MCF 10A (cell line): ENCODE results near the gene KRTAP5-6. TPM values are rescaled to one million over a fixed set of nuclear protein-coding genes. Genes with fewer than 3 reads are reported as not detected.

Experiments
- BruUV-seq: library from RNA; stranded (reverse); fragments of 400-500 nt; replicated peaks from 2 replicates; lab custom pipeline; 2021; lab: Mats Ljungman, UMichigan
- CTCF ChIA-PET: fragments of 300-600 bp; sonication (Branson Sonifier 250); formaldehyde crosslinking; extraction: SDS; loops from one replicate; lab custom pipeline; 2021; ENCODE audit warnings: antibody characterized with exemption, inconsistent platforms; lab: Yijun Ruan, JAX
- POLR2A ChIA-PET: fragments of 300-600, 350-650 bp; sonication (Branson Sonifier 250); formaldehyde crosslinking; extraction: SDS; loops from one replicate; lab custom pipeline; 2020; ENCODE audit warnings: antibody characterized with exemption, inconsistent platforms; lab: Yijun Ruan, JAX
- DNase-seq: peaks from one replicate; pipeline ENCODE4 v3.0.0-alpha.2; 2018; ENCODE audit not compliant: unreplicated experiment
- H3K27ac Mint-ChIP-seq: one replicate; pipeline ENCODE4 v1.8.0; 2022; ENCODE audit warnings: mild to moderate bottlenecking, low read depth, mixed read lengths; ENCODE audit not compliant: unreplicated experiment
- H3K27me3 Mint-ChIP-seq: one replicate; pipeline ENCODE4 v1.8.0; 2022; ENCODE audit warnings: mixed read lengths; ENCODE audit not compliant: insufficient read depth, unreplicated experiment
- H3K36me3 Mint-ChIP-seq: one replicate; pipeline ENCODE4 v1.8.0; 2022; ENCODE audit warnings: mild to moderate bottlenecking, moderate library complexity, mixed read lengths; ENCODE audit not compliant: insufficient read depth, unreplicated experiment
- H3K4me1 Mint-ChIP-seq: one replicate; pipeline ENCODE4 v1.8.0; 2022; ENCODE audit warnings: mixed read lengths; ENCODE audit not compliant: insufficient read depth, unreplicated experiment
- H3K4me3 Mint-ChIP-seq: one replicate; pipeline ENCODE4 v1.8.0; 2022; ENCODE audit warnings: mild to moderate bottlenecking, moderate library complexity, mixed read lengths; ENCODE audit not compliant: unreplicated experiment
- H3K9me3 Mint-ChIP-seq: one replicate; pipeline ENCODE4 v1.8.0; 2022; ENCODE audit warnings: mixed read lengths; ENCODE audit not compliant: unreplicated experiment
- CTCF ChIP-seq: fragments of 200-600 bp; IDR thresholded peaks from one replicate; pipeline ENCODE4 v1.8.0; 2022; ENCODE audit warnings: antibody characterized with exemption, mild to moderate bottlenecking; ENCODE audit not compliant: unreplicated experiment
- intact Hi-C: fragments of 100-400 bp; cut with micrococcal nuclease; formaldehyde crosslinking; loops from 2 replicates; pipeline ENCODE4 v1.14.1; 2022
- total RNA-seq: library from RNA; stranded (reverse); gene quantifications from 2 replicates; pipeline ENCODE4 v1.2.3, GENCODE V29; 2022

Gene KRTAP5-6
- total RNA-seq, 1 experiment from 2014 or later = not detected

- Mint-ChIP-seq H3K4me3 (no peak overlapping the region), H3K27me3 (peaks cover 35% of the 10 kb centered on the region), H3K4me1 (peaks cover 5% of the 10 kb centered on the region), H3K36me3 (no peaks in the 10 kb centered on the region), H3K9me3 (no peaks in the 10 kb centered on the region), H3K27ac (no peak overlapping the region)
- POLR2A ChIA-PET = interaction anchor here (0.6 to 1.3 kb wide), 3 partner anchors 8 to 486 kb away, joined by 3 read pairs; partner anchors contain the start of gene SYT8
- no peak for TF ChIP-seq CTCF
- intact Hi-C loops = no loop called here
- DNase-seq = no peak
- CTCF ChIA-PET = interaction anchor here (0.5 to 4.9 kb wide), 2 partner anchors 15 to 55 kb away, joined by 4 to 29 read pairs; no protein-coding TSS in a partner anchor
- BruUV-seq = no TSS peak
Measured at GRCh38 chr11:1708716-1709115, 11.7 kb downstream of the KRTAP5-6 start.

GRCh38 chr11:1714908-1715885 lies 18.2 kb downstream of the KRTAP5-6 start:
- H3K4me1 Mint-ChIP-seq = no peaks in the 10 kb centered on the region
- no peaks in the 10 kb centered on the region for H3K36me3 Mint-ChIP-seq
- intact Hi-C loops = no loop called here
- H3K4me3 Mint-ChIP-seq = no peak overlapping the region
- no peak for TF ChIP-seq CTCF
- POLR2A ChIA-PET = no interaction called here
- no peaks in the 10 kb centered on the region for H3K9me3 Mint-ChIP-seq
- no peak for DNase-seq
- no peak overlapping the region for H3K27ac Mint-ChIP-seq
- H3K27me3 Mint-ChIP-seq = peaks cover 37% of the 10 kb centered on the region
- no TSS peak for BruUV-seq
- CTCF ChIA-PET = interaction anchor here (0.6 to 1.4 kb wide), 4 partner anchors 62 to 285 kb away, joined by 3 to 5 read pairs (median 3); no protein-coding TSS in a partner anchor

- H3K27ac Mint-ChIP-seq = no peak overlapping the region
Measured at GRCh38 chr11:1717745-1718144, 20.8 kb downstream of the KRTAP5-6 start.

More at GRCh38 chr11:1717745-1718144, 20.8 kb downstream of the KRTAP5-6 start:
- DNase-seq = no peak
- no peak overlapping the region for H3K4me3 Mint-ChIP-seq
- H3K9me3 Mint-ChIP-seq = no peaks in the 10 kb centered on the region
- H3K27me3 Mint-ChIP-seq = peaks cover 37% of the 10 kb centered on the region
- H3K4me1 Mint-ChIP-seq = no peaks in the 10 kb centered on the region
- CTCF ChIA-PET = interaction anchor here (0.6 to 0.9 kb wide), 3 partner anchors 24 to 164 kb away, joined by 3 read pairs; no protein-coding TSS in a partner anchor
- intact Hi-C loops = no loop called here
- no TSS peak for BruUV-seq
- no peaks in the 10 kb centered on the region for H3K36me3 Mint-ChIP-seq
- POLR2A ChIA-PET = interaction anchor here (0.6 to 0.9 kb wide), 2 partner anchors 17 to 24 kb away, joined by 3 read pairs; no protein-coding TSS in a partner anchor
- no peak for TF ChIP-seq CTCF
